GM12874 (cell line): ENCODE data around the gene VEZT.

Source experiments
- TF ChIP-seq, protein P1 (sequence below): IDR thresholded peaks from 2 replicates; pipeline ENCODE4 v1.5.1; 2011; ENCODE audit warnings: low read depth, mild to moderate bottlenecking, control low read depth, low read length, moderate library complexity; ENCODE audit not compliant: insufficient read depth

The VEZT gene

DNA sequence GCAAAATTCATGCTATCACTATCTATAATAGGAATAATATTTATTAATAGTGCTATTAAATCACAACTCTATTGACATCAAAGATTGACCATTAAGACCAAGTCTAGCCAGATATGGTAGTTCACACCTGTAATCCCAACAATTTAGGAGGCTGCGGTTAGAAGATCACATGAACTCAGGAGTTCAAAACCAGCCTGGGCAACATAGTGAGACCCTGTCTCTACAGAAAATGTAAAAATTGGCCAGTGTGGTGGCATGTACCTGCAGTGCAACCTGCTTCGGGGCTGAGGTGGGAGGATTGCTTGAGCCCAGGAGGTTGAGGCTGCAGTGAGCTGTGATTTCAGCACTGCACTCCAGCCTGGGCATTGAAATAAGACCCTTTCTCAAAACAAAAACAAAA, 11.0 kb downstream of the VEZT start:
- TF ChIP-seq, protein P1, sequence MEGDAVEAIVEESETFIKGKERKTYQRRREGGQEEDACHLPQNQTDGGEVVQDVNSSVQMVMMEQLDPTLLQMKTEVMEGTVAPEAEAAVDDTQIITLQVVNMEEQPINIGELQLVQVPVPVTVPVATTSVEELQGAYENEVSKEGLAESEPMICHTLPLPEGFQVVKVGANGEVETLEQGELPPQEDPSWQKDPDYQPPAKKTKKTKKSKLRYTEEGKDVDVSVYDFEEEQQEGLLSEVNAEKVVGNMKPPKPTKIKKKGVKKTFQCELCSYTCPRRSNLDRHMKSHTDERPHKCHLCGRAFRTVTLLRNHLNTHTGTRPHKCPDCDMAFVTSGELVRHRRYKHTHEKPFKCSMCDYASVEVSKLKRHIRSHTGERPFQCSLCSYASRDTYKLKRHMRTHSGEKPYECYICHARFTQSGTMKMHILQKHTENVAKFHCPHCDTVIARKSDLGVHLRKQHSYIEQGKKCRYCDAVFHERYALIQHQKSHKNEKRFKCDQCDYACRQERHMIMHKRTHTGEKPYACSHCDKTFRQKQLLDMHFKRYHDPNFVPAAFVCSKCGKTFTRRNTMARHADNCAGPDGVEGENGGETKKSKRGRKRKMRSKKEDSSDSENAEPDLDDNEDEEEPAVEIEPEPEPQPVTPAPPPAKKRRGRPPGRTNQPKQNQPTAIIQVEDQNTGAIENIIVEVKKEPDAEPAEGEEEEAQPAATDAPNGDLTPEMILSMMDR = no peak

DNA sequence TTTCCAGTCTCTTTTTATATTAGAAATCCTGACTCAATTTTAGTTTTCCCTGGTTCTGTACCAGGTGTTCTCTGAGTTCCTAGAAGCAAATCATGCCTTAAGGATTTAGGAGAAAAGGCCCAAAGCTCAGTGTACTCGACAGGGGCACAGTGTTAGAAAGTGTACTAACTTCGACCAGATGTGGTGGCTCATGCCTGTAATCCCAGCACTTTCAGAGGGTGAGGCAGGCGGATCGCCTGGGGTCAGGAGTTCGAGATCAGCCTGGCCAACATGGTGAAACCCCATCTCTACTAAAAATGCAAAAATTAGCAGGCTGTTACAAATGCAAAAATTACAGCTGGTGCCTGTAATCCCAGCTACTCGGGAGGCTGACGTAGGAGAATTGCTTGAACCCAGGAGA, 12.0 kb downstream of the VEZT start:
- TF ChIP-seq, protein P1 = no peak

- TF ChIP-seq, protein P1 = no peak
These were observed 12.7 kb downstream of the VEZT start for GRCh38 chr12:95230313-95230712.

GRCh38 chr12:95231190-95231589, 13.6 kb downstream of the VEZT start:
- TF ChIP-seq, protein P1 = no peak

DNA sequence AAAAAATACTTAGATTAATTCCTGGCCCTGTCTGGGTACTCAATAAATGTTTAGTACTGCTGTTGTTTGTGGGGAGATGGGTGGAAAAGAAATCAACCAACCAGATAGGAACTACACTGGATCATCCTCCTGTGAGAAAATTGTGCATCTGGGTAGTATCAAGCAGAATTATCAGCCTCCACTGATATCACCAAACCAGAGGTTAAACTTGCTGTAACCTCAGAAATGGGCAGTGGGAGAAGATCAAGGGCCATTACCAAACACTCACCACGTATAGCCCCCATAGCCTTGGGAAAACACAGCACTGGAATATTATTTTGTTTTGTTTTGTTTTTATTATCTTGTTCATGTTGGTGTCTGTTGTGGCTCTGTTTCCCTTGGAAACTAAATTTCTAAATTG, 19.7 kb downstream of the VEZT start:
- TF ChIP-seq, protein P1 = no peak

DNA sequence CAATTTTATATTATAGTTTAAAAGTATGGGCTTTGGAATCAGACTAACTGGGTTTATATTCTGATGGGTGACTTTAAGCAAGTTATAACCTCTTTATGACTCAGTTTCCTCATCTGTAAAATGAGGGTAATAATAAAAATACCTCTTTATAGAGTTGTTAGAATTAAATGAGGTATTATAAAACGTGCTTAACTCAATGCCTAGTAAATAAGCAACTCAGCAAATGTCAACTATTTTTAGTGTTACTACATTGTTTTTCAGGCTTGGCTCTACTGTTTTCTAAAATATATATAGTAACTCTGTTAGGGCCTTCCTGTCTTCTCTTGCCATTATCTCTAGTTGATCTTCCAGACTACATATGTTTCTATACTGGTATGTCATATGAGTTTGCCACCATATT, 20.5 kb downstream of the VEZT start:
- TF ChIP-seq, protein P1 = no peak

- TF ChIP-seq, protein P1 = no peak
These were observed 21.6 kb downstream of the VEZT start for GRCh38 chr12:95239216-95239615.

- TF ChIP-seq, protein P1 = no peak
These were observed 22.9 kb downstream of the VEZT start for GRCh38 chr12:95240556-95240955.
